DND-41 (cell line): ENCODE results near the gene ZNF20.

Experiments
- ATAC-seq: fragments of 200-7000 bp; cut with Tn5 transposase; 3 replicates; pipeline ENCODE4 v1.9.1; 2021; ENCODE audit warnings: low read depth; ENCODE audit not compliant: insufficient read depth
- DNase-seq: peaks from one replicate; pipeline ENCODE4 v3.0.0-alpha.2; 2020
- H2AFZ ChIP-seq: 2 replicates; pipeline ENCODE4 v1.6.0; 2012; ENCODE audit warnings: low read depth, low read length
- H3K27ac ChIP-seq: 2 replicates; pipeline ENCODE4 v1.5.1; 2012; ENCODE audit warnings: low read length, inconsistent platforms
- H3K27me3 ChIP-seq: fragments of 200-600 bp; sonication (generic); 2 replicates; pipeline ENCODE4 v1.6.0; 2012; ENCODE audit warnings: low read length, mild to moderate bottlenecking, inconsistent platforms; ENCODE audit not compliant: insufficient read depth, poor library complexity
- H3K36me3 ChIP-seq: 2 replicates; pipeline ENCODE4 v1.5.1; 2012; ENCODE audit warnings: low read length, inconsistent platforms; ENCODE audit not compliant: insufficient read depth
- H3K4me1 ChIP-seq: 2 replicates; pipeline ENCODE4 v1.5.1; 2012; ENCODE audit warnings: mild to moderate bottlenecking, low read length; ENCODE audit not compliant: insufficient read depth
- H3K4me2 ChIP-seq: 2 replicates; pipeline ENCODE4 v1.6.0; 2012; ENCODE audit warnings: mild to moderate bottlenecking, moderate library complexity, low read length, inconsistent platforms; ENCODE audit not compliant: insufficient read depth
- H3K4me3 ChIP-seq, 2 experiments: fragments of 200-600 bp in 1 of 2; shearing (Covaris generic) in 1 of 2; 2 replicates each; pipeline ENCODE4 v1.5.1; 2012 to 2016; ENCODE audit warnings: inconsistent platforms in 2 of 2, low read length in 2 of 2, mild to moderate bottlenecking in 2 of 2, low read depth in 1 of 2, moderate library complexity in 1 of 2
- H3K79me2 ChIP-seq: 2 replicates; pipeline ENCODE4 v1.6.0; 2012; ENCODE audit warnings: low read length, inconsistent platforms; ENCODE audit not compliant: insufficient read depth
- H3K9ac ChIP-seq: 2 replicates; pipeline ENCODE4 v1.6.0; 2012; ENCODE audit warnings: low read depth, mild to moderate bottlenecking, inconsistent platforms, low read length, moderate library complexity
- H3K9me3 ChIP-seq: 2 replicates; pipeline ENCODE4 v1.5.1; 2012; ENCODE audit warnings: low read length, moderate library complexity, mild to moderate bottlenecking, inconsistent platforms; ENCODE audit not compliant: insufficient read depth, severe bottlenecking
- H4K20me1 ChIP-seq: 2 replicates; pipeline ENCODE4 v1.6.0; 2012; ENCODE audit warnings: low read length; ENCODE audit not compliant: insufficient read depth
- CTCF ChIP-seq: IDR thresholded peaks from 2 replicates; pipeline ENCODE4 v1.5.1; 2012; ENCODE audit warnings: borderline replicate concordance, low read length, moderate library complexity, mild to moderate bottlenecking; ENCODE audit not compliant: poor library complexity, severe bottlenecking; ENCODE audit errors: extremely low read depth
- EZH2 ChIP-seq: IDR thresholded peaks from 3 replicates; pipeline ENCODE4 v1.6.1; 2012; ENCODE audit warnings: borderline replicate concordance, low read depth, mild to moderate bottlenecking, moderate library complexity, low read length, inconsistent platforms; ENCODE audit not compliant: severe bottlenecking

ZNF20 gene

DNA sequence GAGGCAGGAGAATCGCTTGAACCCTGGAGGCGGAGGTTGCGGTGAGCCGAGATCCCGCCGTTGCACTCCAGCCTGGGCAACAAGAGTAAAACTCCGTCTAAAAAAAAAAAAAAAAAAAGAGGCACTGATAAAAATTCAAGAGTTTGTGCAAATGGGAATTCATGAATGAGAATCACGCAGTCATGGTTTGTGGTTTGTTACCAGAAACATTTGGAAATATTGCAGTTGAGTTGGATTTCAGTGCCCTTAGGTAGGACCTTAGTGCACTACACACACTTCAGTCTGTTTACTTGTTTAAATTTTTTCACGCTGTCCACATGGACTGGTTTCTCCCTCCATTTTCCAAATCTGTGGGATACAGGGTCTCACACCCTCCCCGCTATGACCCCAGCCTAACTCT is 47.2 kb downstream of the ZNF20 start:
- Histone ChIP-seq H3K79me2 (peaks cover 55% of the 10 kb centered on the region), H3K9ac (peak overlapping the region; percentile 99), H3K36me3 (peaks cover 27% of the 10 kb centered on the region), H3K27me3 (no peaks in the 10 kb centered on the region), H3K27ac (peak overlapping the region; percentile 98), H4K20me1 (no peaks in the 10 kb centered on the region), H3K4me3 (peak overlapping the region; percentile 76 to 96; a peak in 3 of 4 replicates), H2AFZ (peak overlapping the region; percentile 95), H3K4me2 (peak overlapping the region; percentile 63), H3K4me1 (peaks cover 43% of the 10 kb centered on the region), H3K9me3 (peaks cover 3% of the 10 kb centered on the region)
- ATAC-seq (no peak), DNase-seq (no peak)
- TF ChIP-seq CTCF: no peak
- no peak for TF ChIP-seq EZH2

GRCh38 chr19:12092065-12092867 is 47.9 kb downstream of the ZNF20 start:
- Histone ChIP-seq H2AFZ (peak overlapping the region; percentile 95), H3K9ac (peak overlapping the region; percentile 99), H4K20me1 (no peaks in the 10 kb centered on the region), H3K4me1 (peaks cover 43% of the 10 kb centered on the region), H3K27me3 (no peaks in the 10 kb centered on the region), H3K4me3 (peak overlapping the region; percentile 76 to 96), H3K9me3 (peaks cover 2% of the 10 kb centered on the region), H3K27ac (peak overlapping the region; percentile 98), H3K79me2 (peaks cover 49% of the 10 kb centered on the region), H3K4me2 (peak overlapping the region; percentile 63), H3K36me3 (peaks cover 26% of the 10 kb centered on the region)
- TF ChIP-seq EZH2 (no peak), CTCF (peak; percentile 7)
- ATAC-seq (peak; percentile 96), DNase-seq (peak; percentile 96)

DNA sequence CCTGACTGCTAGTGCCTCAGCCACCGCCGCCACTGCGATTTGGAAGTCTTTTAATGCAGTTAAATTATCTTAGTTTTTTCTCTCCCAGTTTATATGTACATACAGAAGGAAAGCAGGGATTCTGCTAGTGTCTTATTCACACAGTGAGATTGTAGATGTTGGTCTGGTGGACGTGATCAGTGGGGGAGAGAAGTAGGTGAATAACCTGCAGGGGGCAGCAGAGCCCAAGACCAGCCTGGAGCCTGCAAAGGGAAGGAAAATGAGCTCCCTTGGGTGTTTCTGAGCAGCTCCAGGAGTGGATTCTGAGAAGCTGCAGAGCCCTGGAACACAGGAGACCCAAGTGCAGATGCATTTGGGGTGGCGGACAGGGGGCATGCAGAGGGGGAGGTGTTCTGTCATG is 49.3 kb downstream of the ZNF20 start:
- DNase-seq (peak; percentile 86), ATAC-seq (peak; percentile 58; the same call in 2 of the 3 replicates)
- TF ChIP-seq CTCF (peak; percentile 94), EZH2 (no peak)
- Histone ChIP-seq H3K4me2 (0 out of 2 replicates have a peak overlapping the region, but pooled peaks have one; percentile 63), H3K9ac (no peak overlapping the region), H3K27ac (peak overlapping the region; percentile 98), H3K9me3 (no peaks in the 10 kb centered on the region), H3K27me3 (no peaks in the 10 kb centered on the region), H2AFZ (peak overlapping the region; percentile 54), H3K79me2 (peaks cover 35% of the 10 kb centered on the region), H3K36me3 (peaks cover 17% of the 10 kb centered on the region), H4K20me1 (no peaks in the 10 kb centered on the region), H3K4me3 (no peak overlapping the region), H3K4me1 (peaks cover 39% of the 10 kb centered on the region)
